Right lobe of liver (tissue), 4 donors: ENCODE results near the gene MPZ.

Experiments used
- CTCF ChIP-seq, 4 donors: fragments of 200-600 bp in 3 of 4; fragments of 450-650 bp in 1 of 4; IDR thresholded peaks; one replicate each; pipeline versions ENCODE4 v1.5.1 to v1.8.0; 2016 to 2022; ENCODE audit warnings: antibody characterized with exemption in 4 of 4, mild to moderate bottlenecking in 2 of 4
- POLR2A ChIP-seq: fragments of 450-650 bp; IDR thresholded peaks from one replicate; pipeline ENCODE4 v1.6.1; 2017; ENCODE audit warnings: antibody characterized with exemption, mild to moderate bottlenecking
- donor health status: DM: no; HTN: no; CAD: no.
- donor health status: DM: no; HTN: no; CAD: no.
- donor health status: DM: no; HTN: yes; CAD: no.

GRCh38 chr1:161307230-161307768 is 2.5 kb downstream of the MPZ start:
- TF ChIP-seq CTCF (IDR thresholded peaks at IDR 0.05): no peak
- peak; percentile 24 for TF ChIP-seq POLR2A
